Midbrain (tissue), 1 donor: ENCODE measurements around the gene FAM200C.
"Not testable (repeated sequence)": the region's sequence is repeated elsewhere in the genome, so short reads cannot be mapped to it uniquely, and the experiment has no call there.

Experiments used
- DNase-seq: peaks from one replicate; lab custom pipeline; 2025; lab: John Stamatoyannopoulos, UW

FAM200C gene

DNA sequence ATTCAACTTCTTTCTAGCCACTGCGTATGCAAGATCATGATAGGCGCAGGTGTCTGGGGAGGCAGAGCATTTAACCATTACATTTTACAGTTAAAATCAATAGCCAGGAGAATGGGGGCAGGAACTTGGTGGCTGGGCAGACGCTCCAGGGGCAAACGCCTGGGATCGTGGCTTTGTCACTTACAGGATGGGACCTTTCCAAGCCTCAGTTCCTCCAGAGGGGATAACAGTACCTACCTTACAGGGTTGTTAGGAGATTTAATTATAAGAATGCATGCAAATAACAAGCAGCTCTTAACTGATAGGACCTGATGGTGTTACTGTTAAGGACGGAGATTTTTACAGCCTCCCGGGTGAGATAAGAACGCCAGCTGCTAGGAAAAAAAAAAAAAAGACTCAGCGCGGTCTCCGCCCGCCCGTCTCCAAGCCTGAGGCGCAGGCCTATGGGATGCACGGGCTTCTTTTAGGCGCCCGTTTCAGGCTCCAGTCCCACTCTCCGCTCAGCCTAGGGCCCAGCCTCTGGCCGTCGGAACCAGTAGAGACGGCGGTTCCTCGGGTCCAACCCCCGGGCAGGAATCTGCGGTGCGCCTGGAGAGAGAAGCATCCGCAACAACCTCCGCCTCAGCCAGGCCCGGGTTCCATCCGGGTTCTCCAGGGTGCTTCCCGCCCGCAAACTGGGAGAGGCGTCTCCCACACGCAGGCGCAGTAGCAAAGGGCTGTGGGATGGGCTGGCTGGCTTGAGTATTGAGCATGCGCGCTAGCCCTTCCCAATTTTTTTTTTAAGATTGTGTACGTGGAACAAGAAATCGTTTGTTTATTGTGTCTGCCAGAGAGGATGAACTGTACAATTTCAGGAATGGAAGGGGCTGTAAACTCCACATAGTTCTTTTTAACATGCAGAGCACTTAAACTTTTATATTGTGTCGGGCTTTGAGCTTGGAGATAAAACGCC lies at the start of gene FAM200C:
Gene FAM200C, minus strand, starts transcription at position 653 of the 952 bp plus-strand sequence. CDS start 4,564 bp downstream, outside the sequence.
- DNase-seq: peak; percentile 92

DNA sequence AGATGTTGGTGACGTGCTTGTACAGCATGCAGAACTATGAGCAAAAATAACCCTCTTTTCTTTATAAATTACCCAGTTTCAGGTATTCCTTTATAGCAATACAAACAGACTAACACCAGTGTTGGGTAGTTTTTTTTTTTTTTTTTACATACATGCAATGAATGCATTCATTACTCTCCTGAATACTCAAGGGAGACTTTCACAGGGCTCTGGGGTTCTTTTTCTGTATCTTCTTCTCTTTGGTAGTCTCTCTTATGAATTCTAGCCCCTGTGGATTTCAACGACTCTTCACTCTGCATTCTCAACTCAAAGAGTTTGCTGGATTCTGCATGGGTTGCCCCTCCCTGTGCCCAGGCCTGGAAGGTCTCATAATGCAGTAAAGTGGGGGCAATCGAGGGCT lies 49.6 kb upstream of the FAM200C start:
- no peak for DNase-seq

DNA sequence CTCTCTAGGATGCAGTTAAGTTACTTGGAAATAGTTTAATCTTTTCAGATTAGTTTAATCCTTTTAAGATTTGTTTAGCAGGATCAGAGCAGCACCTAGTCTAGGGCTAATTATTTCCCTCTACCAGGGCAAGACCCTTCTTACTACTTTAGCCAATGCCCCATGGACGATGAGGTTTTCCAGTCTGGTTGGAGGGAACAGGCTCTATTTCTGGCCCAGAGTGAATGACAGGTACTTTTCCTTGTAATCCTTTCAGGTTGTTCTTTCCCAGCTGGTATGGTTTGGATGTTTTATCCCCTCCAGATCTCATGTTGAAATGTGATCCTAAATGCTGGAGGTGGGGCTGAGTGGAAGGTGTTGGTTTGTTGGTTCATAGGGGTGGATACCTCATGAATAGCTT lies 49.0 kb upstream of the FAM200C start:
- no peak for DNase-seq

DNA sequence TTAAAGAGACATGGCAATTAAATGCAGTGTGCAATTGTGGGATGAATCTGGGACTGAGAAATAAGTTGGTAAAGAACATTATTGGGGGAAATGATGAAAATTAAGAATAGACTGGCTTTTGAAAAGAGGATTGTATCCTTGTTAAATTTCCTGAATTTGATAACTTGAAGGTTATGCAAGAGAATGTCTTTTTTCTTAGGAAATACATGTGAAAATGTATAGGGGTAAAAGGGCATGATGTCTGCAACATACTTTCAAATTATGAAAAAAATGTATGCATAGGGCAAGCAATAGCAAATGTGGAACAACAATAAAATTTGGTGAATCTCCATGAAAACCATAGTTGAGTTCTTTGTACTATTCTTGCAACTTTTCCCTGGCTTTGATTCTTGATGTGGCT lies 45.9 kb upstream of the FAM200C start:
- no peak for DNase-seq

DNA sequence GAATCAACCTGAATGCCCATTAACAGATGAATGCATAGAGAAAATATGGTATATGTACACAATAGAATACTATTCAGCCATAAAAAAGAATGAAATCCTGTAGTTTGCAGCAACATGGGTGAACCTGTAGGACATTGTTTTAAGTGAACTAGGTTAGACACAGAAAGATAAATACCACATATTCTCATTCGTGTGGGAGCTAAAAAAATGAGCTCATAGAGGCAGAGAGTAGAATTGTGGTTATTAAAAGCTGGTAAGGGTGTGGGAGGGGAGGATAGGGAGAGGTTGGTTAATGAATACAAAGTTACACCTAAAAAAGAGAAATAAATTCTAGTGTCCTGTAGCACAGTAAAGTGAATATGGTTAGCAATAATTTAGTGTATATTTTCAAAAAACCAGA lies 45.3 kb upstream of the FAM200C start:
- DNase-seq: no peak

DNA sequence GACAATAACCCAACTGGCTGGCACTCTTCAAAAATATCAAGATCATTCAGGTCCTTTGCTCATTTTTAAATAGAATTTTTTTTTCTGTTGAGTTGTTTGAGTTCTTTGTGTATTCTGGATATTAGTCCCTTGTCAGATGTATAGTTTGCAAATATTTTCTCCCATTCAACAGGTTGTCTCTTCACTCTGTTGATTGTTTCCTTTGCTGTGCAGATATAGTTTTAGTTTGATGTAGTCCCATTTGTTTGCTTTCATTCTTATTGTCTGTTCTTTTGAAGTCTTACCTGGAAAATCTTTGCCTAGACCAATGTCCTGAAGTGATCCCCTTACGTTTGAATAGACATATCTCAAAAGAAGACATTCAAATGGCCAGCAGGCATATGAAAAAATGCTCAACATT lies 44.6 kb upstream of the FAM200C start:
- DNase-seq: no peak

DNA sequence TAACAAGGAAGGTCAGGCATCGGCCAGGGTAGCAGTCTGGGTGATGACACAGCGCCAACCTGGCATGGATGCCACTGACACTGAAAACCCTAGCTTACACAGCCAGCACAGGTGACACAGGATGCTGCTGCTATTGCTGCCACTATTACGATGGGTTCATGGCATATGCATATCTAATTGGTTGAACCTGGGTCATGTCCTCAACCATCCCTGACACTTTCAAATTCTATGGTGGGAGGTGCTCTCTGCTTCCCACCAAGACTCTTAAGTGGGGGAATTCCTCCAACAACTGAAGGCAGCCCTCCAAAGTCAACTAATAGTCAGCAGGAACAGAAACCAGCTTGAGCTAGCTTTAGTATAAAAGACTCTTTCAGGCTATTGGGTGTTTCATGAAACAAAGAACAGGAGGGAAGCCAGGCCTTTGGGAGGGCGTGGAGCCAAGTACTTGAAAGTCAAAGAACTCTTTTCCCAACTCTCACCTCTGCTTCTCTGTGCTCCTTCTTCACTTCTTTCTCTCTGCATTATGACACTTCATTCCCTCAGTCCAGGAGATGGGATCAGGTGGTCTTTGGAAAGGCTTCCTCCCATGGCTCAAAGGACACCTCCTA lies 43.1 kb upstream of the FAM200C start:
- no peak for DNase-seq

DNA sequence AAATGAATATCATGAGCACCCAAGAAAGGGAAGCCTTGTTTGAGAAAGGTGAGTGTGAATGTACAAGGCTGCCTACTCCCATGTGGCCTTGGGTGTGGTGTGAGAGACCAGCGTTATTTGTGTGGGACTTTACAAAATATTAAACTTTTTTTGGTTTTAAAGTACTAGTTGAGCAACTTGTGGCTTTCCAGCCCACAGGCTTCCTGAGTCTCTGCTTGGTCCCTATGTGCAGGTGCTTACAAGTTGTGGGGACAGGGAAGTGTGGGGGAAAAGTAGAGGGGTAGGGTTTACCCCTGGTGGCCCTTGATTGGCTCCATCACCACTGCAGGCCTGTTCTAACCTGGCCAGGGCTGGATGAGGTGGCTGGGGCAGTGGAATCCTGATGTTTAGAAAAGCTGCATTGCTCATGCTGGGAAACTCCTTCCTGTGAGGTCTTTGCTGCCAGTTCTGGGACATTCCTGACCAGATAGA lies 41.5 kb upstream of the FAM200C start:
- no peak for DNase-seq

DNA sequence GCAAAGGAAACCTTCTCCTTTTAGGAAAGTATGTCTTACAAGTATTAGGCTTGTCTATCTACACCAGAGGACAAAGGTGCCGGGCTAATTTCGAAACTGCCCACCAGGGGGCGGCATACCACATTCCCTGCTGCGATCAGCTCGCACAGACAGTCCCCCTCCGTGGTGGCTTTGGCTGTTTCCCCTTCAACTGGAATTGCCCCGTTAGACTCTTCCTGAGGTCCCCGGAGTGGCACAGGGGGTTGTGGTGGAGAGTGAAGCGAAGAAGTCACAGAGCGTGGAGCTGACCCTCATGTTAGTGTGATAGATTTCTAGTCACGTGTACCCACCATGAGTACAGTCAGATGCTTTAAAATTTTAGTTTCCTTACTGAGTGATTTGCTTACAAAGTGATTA lies 39.3 kb upstream of the FAM200C start:
- DNase-seq: peak; percentile 88

DNA sequence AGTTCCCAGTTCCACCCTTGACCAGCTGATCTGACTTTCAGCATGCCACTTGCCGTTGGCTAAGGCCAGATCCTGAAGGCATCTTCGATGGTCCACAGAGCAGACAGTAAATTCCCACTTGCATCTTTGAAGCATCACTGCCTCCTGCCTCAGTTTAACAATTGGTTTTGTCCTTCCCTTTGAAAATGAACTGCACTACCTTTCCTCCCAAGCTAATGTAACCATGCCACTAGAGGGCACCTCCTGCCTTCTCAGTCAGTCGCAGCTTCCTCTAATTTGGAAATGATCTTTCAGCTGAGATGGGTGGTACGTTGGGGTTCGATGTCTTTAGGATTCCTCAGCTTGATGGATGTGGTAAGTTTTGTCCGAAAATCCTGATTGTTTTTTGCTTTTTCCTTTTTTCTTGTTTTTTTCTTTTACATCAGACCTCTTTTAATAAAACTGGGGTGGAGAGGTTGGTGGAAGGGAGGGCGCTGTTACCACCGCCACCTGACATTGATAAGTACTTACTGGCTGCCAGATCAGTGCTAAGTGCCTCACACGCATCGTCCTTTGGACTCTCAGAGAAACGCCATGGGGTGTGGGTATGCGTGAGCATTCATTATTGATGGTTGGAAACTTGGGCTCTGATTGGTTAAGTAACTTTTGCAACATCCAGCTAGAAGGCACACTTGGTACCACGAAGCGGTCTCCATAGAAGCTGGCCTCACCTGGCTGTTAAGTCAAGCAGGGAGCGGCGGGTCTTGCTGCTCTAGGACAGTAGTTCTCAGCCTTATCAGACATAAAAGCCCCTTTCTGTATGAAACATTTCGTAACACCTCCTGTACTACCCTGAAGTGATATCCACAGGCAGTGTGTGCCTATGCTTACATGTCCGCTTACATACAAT lies 38.7 kb upstream of the FAM200C start:
- peak; percentile 76 for DNase-seq

DNA sequence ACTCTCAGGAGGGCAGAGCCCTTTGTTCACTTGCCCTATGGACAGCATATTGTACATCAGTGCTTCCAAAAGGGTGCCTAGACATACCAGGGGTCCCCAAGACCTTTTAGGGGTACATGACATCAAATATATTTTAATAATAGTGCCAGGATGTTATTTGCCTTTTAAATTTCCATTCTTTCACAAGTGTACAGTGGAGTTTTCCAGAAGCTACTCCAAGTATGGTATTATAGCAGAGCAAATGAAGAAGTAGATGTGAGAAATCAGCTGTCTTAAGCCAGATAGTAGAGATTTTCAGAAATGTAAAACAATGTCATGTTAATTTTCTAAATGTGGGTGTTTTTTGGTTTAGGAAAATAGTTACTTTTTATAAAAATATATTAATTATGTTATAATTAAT lies 37.4 kb upstream of the FAM200C start:
- no peak for DNase-seq

DNA sequence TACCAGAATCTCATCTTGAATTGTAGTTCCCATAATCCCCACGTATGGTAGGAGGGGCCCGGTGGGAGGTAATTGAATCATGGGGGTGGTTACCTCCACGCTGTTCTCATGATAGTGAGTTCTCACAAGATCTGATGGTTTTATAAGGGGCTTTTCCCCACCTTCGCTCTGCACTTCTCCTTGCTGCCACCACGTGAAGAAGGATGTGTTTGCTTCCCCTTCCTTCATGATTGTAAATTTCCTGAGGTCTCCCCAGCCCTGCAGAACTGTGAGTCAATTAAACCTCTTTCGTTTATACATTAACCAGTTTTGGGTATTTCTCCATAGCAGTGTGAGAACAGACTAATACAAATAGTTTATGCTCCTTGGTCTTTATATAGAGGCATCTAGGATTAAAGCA lies 36.8 kb upstream of the FAM200C start:
- DNase-seq: not testable (repeated sequence)

DNA sequence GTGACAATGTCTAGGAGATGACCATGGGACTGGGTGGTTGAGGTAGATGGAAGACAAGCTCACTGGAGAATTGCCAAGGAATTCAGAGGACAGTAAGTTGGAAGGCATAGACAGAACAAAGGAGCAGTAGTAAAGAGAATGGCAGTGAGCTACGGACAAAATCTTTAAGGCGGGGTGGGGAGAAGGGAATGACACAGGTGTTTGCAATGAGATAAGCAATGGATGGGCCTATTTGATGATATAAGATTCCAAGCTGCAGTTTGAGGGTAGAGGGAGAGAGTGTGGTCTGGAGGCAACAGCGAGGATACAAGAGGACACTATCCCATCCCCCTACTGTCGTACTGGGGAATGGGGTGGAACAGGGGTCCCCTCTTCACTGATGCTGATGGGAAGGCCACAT lies 36.2 kb upstream of the FAM200C start:
- no peak for DNase-seq

DNA sequence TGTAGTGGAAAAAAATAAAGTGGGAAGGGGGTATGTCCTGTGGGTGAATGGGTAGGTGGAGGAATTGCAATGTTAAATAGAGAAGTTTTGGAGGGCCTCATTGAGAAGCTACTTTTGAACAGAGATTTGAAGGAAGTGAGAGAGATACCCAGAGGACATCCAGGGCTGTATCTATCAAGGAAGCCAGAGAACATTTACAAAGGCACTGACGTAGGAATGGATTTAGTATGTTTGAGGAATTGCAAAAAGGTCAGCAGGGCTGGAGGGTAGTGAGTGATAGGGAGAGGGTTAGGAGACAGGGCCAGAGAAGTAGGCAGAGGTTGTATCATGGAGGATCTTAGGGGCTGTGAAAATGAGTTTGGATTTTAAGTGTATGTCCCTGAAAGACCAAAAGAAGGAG lies 35.7 kb upstream of the FAM200C start:
- no peak for DNase-seq

DNA sequence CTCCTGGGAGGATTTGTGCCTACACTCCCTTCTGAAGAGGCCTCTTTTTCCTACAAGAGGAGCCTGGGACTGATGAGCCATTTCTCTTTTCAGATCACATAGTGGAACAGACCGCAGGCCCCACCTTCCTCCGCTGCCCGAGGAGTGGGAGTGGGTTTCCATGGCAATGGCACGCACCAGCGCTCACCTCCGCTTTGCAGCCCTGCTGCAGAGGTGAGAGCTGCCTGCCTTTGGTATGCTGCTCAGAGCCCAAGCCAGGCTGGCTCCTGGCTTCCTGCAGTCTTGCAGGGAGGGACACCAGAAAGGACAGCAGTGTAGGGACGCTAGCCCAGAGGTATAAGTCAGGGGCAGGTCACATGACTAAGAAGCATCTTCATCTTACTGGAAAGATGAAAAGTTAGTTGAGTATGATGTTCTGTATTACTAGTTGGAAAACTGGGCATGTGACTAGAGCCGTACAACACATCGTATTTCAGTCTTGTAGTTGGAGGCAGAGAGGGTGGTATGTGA lies 34.2 kb upstream of the FAM200C start:
- no peak for DNase-seq

DNA sequence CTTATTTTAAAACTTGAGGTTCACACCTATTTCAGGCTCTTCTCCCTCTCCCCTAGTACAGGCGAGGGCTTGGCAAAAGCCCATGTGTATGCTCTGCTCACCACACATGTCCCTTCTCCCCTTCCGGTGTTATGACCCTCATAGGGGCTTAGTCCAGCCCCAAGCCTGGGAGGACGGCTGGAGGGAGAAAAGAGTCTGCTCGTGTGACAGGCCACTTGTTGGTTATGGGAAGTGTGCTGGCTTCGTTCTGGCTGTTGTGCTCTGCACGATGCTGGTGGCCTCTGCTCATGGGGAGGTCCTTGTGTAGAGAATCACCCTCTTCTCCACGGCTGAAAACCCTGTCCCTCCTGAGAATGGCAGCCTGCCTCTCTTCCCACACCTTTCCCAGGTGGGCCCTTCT lies 32.9 kb upstream of the FAM200C start:
- DNase-seq: no peak

DNA sequence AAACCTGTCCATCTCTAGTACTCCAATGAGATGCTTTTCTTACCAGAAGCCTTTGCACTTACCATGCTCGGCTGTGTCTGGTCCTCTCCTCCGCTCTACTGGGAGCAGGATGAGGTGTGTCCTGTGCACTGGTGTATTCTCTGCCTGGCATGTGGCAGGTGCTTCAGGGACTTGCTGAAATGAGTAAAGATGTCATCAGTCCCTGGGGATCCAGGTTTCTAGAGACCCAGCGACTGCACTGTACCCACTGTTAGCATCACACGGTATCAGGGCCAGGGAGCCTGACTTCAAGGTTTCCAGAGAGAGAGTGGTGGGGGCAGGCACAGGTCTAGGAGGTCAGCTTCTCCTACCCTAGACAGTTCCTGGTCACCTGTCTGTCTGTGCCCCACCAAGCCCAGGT lies 32.3 kb upstream of the FAM200C start:
- DNase-seq: no peak

DNA sequence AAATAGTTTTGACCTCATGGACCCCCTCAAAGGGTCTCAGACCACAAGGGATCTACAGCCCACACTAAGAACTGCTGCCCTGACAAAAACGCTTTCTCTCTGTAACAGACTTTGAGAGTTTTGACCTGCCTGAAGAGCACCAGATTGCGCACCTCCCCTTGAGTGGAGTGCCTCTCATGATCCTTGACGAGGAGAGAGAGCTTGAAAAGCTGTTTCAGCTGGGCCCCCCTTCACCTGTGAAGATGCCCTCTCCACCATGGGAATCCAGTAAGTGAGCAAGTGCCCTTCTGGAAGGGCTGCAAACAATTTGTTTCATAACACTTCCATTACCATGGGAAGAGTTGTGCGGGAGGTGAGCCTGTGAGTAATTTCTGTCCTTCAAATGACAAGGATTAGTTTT lies 27.8 kb upstream of the FAM200C start:
- no peak for DNase-seq

DNA sequence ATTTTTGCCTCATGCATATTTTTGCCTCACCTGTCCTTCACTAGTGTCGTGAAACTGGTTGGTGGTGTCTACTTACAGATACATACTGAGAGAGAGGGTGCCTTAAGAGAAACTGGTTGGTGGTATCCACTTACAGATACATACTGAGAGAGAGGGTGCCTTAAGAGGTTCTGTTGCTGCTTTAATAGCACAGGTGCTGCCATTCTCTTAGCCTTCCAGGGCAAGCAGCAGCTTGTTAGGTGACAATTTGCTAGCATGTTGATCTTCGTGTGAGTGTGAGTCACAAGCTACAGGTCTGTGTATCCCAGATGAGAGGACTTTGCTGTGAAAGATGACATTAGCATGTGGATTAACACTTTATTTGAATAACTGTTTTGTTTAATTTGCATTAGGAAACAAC lies 23.2 kb upstream of the FAM200C start:
- no peak for DNase-seq

DNA sequence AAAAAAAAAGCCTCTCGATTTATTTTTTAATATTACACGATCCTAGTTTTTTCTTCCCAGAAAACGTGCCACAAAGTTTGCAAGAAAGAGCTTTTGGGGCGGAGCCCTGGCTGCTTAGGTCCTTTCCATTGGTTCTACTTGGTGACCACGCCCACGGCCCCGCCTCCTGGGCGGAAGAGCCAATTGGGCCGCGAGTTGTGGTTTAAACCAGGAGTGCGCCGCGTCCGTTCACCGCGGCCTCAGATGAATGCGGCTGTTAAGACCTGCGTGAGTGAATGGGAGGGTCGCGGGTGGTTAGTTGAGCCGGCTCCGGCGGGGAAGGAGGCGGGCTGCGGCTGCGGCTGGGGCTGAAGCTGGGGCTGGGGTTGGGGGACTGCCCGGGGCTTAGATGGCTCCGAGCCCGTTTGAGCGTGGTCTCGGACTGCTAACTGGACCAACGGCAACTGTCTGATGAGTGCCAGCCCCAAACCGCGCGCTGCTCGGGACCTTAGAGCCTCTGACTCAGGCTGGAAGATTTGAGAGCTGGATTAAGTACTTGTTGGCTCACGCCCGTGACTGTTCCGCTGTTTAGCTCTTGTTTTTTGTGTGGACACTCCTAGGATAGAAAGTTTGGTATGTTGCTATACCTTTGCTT lies 21.9 kb upstream of the FAM200C start, which contains the start of gene PTTG1:
Gene PTTG1, plus strand, starts transcription at position 231 of the 634 bp plus-strand sequence. CDS start 458 bp downstream, outside the sequence.
- peak; percentile 91 for DNase-seq

DNA sequence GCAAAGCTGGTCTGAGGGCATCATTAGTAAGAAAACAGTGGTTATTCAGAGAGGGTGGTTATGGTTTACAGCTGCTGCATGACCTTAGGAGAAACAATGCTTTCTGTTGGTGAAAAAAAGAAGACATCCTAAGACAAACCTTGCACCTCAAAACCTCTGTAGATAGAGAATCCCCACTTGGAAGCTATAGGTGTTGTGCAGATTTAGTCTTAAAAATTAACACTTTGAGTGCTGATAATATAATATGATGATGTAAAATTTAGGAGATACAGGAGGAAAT lies 20.4 kb upstream of the FAM200C start:
- DNase-seq: no peak
